CD4-positive, CD25-positive, alpha-beta regulatory T cell (primary cell): ENCODE results near the gene NBEA. TPM values are rescaled to one million over a fixed set of nuclear protein-coding genes. Genes with fewer than 3 reads are reported as not detected.

ENCODE experiments used
- ATAC-seq, 2 donors: fragments of 150-1000 bp; cut with Tn5 transposase; one replicate each; pipeline ENCODE4 v1.10.0; 2021; ENCODE audit warnings: low read depth in 2 of 2, moderate number of reproducible peaks in 2 of 2, moderate library complexity in 1 of 2
- DNase-seq, 3 donors: peaks; one replicate each; pipeline versions ENCODE4 v3.0.0 to v3.0.0-alpha.2; 2012 to 2022; ENCODE audit warnings: mixed read lengths in 1 of 3
- H3K27ac ChIP-seq: one replicate; pipeline ENCODE4 v1.7.0; 2013; ENCODE audit warnings: mild to moderate bottlenecking, low read length; ENCODE audit not compliant: insufficient read depth, poor library complexity, severe bottlenecking
- H3K27me3 ChIP-seq: one replicate; pipeline ENCODE4 v1.7.0; 2013; ENCODE audit warnings: low read length; ENCODE audit not compliant: control insufficient read depth, insufficient read depth
- H3K36me3 ChIP-seq: one replicate; pipeline ENCODE4 v1.7.0; 2013; ENCODE audit warnings: mild to moderate bottlenecking, low read length, moderate library complexity; ENCODE audit not compliant: control insufficient read depth, insufficient read depth
- H3K4me1 ChIP-seq: 2 replicates; pipeline ENCODE4 v1.7.0; 2013; ENCODE audit warnings: mild to moderate bottlenecking, low read length; ENCODE audit not compliant: insufficient read depth, control insufficient read depth, poor library complexity, severe bottlenecking
- H3K4me3 ChIP-seq: one replicate; pipeline ENCODE4 v1.7.0; 2013; ENCODE audit warnings: low read depth, mild to moderate bottlenecking, low read length, moderate library complexity
- H3K9me3 ChIP-seq, 2 experiments: 1 replicate in 1 of 2; 2 replicates in 1 of 2; pipeline ENCODE4 v1.7.0; 2013; ENCODE audit warnings: low read length in 2 of 2, mild to moderate bottlenecking in 1 of 2, moderate library complexity in 1 of 2; ENCODE audit not compliant: control insufficient read depth in 2 of 2
- H3K27ac Mint-ChIP-seq, 3 donors: one replicate each; pipeline ENCODE4 v1.8.0; 2020 to 2022; ENCODE audit warnings: mild to moderate bottlenecking in 3 of 3, mixed read lengths in 3 of 3, moderate library complexity in 2 of 3
- H3K27me3 Mint-ChIP-seq: one replicate; pipeline ENCODE4 v1.8.0; 2022; ENCODE audit warnings: mild to moderate bottlenecking, mixed read lengths
- H3K36me3 Mint-ChIP-seq: one replicate; pipeline ENCODE4 v1.8.0; 2020; ENCODE audit warnings: mixed read lengths
- H3K4me1 Mint-ChIP-seq, 4 donors: one replicate each; pipeline ENCODE4 v1.8.0; 2020 to 2022; ENCODE audit warnings: mixed read lengths in 4 of 4, mild to moderate bottlenecking in 1 of 4
- H3K4me3 Mint-ChIP-seq, 4 donors: one replicate each; pipeline ENCODE4 v1.8.0; 2020 to 2022; ENCODE audit warnings: mild to moderate bottlenecking in 4 of 4, mixed read lengths in 4 of 4, moderate library complexity in 3 of 4
- H3K9me3 Mint-ChIP-seq, 7 donors: one replicate each; pipeline ENCODE4 v1.8.0; 2020 to 2022; ENCODE audit warnings: mixed read lengths in 7 of 7, mild to moderate bottlenecking in 3 of 7, moderate library complexity in 2 of 7
- polyA plus RNA-seq, 4 donors: library from polyadenylated mRNA; unstranded; fragments of 300-500 nt; fragmentation: Illumina TruSeq; gene quantifications; one replicate each; pipeline ENCODE4 v1.2.3, GENCODE V29; 2021
- total RNA-seq: library from RNA; stranded (reverse); gene quantifications from one replicate; pipeline ENCODE4 v1.2.3, GENCODE V29; 2022

NBEA gene
- total and polyA plus RNA-seq, 5 donors from 2014 or later = 0.02 to 1.1 (median 0.30) TPM

DNA sequence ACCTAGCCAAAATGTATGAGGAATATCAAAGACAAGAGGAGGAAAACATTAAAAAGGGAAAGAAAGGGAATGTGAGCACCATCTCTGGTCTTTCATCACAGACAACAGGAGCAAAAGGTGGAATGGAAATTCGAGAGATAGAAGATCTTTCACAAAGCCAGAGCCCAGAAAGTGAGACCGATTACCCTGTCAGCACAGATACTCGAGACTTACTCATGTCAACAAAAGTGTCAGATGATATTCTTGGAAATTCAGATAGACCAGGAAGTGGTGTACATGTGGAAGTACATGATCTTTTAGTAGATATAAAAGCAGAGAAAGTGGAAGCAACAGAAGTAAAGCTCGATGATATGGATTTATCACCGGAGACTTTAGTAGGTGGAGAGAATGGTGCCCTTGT is 217.0 kb downstream of the NBEA start:
- no peaks in the 10 kb centered on the region for H3K9me3 Mint-ChIP-seq
- H3K4me3 Mint-ChIP-seq = no peak overlapping the region
- Histone ChIP-seq H3K27ac (no peak overlapping the region), H3K9me3 (no peaks in the 10 kb centered on the region), H3K36me3 (no peaks in the 10 kb centered on the region), H3K4me1 (no peaks in the 10 kb centered on the region), H3K4me3 (no peak overlapping the region), H3K27me3 (no peaks in the 10 kb centered on the region)
- H3K36me3 Mint-ChIP-seq = no peaks in the 10 kb centered on the region
- peaks cover 0 to 7% (median 4%) of the 10 kb centered on the region in 4 donors for H3K4me1 Mint-ChIP-seq
- no peak for ATAC-seq
- no peaks in the 10 kb centered on the region for H3K27me3 Mint-ChIP-seq
- no peak for DNase-seq
- H3K27ac Mint-ChIP-seq = peak overlapping the region in 1 of 3 donors; percentile 35

GRCh38 chr13:35160896-35161295 is 218.8 kb downstream of the NBEA start:
- Histone ChIP-seq H3K9me3 (no peaks in the 10 kb centered on the region), H3K27me3 (no peaks in the 10 kb centered on the region), H3K4me3 (no peak overlapping the region), H3K36me3 (no peaks in the 10 kb centered on the region), H3K27ac (no peak overlapping the region), H3K4me1 (no peaks in the 10 kb centered on the region)
- no peaks in the 10 kb centered on the region for H3K36me3 Mint-ChIP-seq
- H3K4me3 Mint-ChIP-seq = no peak overlapping the region
- no peaks in the 10 kb centered on the region for H3K27me3 Mint-ChIP-seq
- H3K4me1 Mint-ChIP-seq = peaks cover 0 to 7% (median 4%) of the 10 kb centered on the region in 4 donors
- H3K27ac Mint-ChIP-seq = no peak overlapping the region
- DNase-seq = no peak
- no peak for ATAC-seq
- no peaks in the 10 kb centered on the region for H3K9me3 Mint-ChIP-seq

GRCh38 chr13:35162420-35162819 is 220.3 kb downstream of the NBEA start:
- Mint-ChIP-seq H3K4me1 (peaks cover 0 to 7% (median 4%) of the 10 kb centered on the region in 4 donors), H3K36me3 (no peaks in the 10 kb centered on the region), H3K27ac (peak overlapping the region in 1 of 3 donors; percentile 66), H3K4me3 (peak overlapping the region in 1 of 4 donors; percentile 64), H3K9me3 (no peaks in the 10 kb centered on the region), H3K27me3 (no peaks in the 10 kb centered on the region)
- Histone ChIP-seq H3K27me3 (no peaks in the 10 kb centered on the region), H3K9me3 (no peaks in the 10 kb centered on the region), H3K4me3 (no peak overlapping the region), H3K4me1 (no peaks in the 10 kb centered on the region), H3K36me3 (no peaks in the 10 kb centered on the region), H3K27ac (no peak overlapping the region)
- peak in 1 of 3 donors; percentile 2 for DNase-seq
- no peak for ATAC-seq

DNA sequence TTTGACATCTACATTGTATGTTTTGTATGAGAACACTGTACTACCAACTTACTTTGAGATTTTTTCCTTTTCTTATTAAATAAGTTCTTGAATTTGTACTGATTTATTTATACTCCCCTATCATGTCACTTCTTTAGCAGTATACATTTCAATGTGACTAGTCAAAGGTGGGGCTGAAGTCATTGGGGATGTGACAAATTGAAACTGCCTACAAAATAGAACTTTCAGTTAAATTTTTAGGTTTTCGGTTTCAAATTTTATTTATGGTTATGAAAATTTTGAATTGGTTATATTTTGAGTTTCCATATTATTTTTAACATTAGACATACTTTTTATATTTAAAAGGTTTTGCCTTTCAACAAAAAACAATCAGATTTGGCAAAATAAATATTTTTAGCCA is 221.6 kb downstream of the NBEA start:
- Histone ChIP-seq H3K36me3 (no peaks in the 10 kb centered on the region), H3K27ac (no peak overlapping the region), H3K4me3 (no peak overlapping the region), H3K27me3 (no peaks in the 10 kb centered on the region), H3K9me3 (no peaks in the 10 kb centered on the region), H3K4me1 (no peaks in the 10 kb centered on the region)
- H3K4me1 Mint-ChIP-seq = peaks cover 0 to 7% (median 4%) of the 10 kb centered on the region in 4 donors
- H3K4me3 Mint-ChIP-seq = no peak overlapping the region
- no peak for ATAC-seq
- peak in 1 of 3 donors; percentile 2 for DNase-seq
- no peaks in the 10 kb centered on the region for H3K36me3 Mint-ChIP-seq
- H3K9me3 Mint-ChIP-seq = no peaks in the 10 kb centered on the region
- H3K27me3 Mint-ChIP-seq = no peaks in the 10 kb centered on the region
- no peak overlapping the region for H3K27ac Mint-ChIP-seq

- Mint-ChIP-seq H3K9me3 (no peaks in the 10 kb centered on the region), H3K27me3 (no peaks in the 10 kb centered on the region), H3K4me3 (no peak overlapping the region), H3K36me3 (no peaks in the 10 kb centered on the region), H3K27ac (no peak overlapping the region), H3K4me1 (peaks cover 0 to 7% (median 4%) of the 10 kb centered on the region in 4 donors)
- Histone ChIP-seq H3K27me3 (no peaks in the 10 kb centered on the region), H3K4me1 (no peaks in the 10 kb centered on the region), H3K9me3 (no peaks in the 10 kb centered on the region), H3K27ac (no peak overlapping the region), H3K4me3 (no peak overlapping the region), H3K36me3 (no peaks in the 10 kb centered on the region)
- ATAC-seq = no peak
- peak in 2 of 3 donors; percentile 19 to 39 for DNase-seq
These were observed 222.4 kb downstream of the NBEA start for GRCh38 chr13:35164324-35164932.

DNA sequence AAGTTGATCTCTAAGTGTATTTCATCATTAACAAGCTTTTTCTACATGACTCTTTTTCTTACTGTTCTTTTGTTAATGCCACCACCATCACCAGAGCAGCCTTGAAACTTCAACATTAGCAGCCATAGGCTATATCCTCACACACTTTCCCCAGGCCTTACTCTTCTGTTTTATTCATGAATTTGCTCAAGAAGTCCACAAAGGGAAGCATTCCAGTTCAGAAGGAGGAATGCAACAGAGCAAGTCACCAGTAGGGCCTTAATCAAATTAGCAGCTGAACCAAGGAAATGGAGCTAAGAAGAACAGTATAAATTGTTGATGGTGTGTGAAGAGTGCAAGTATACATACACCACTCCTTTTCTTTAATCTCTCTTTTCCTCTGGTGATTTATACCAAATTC is 223.1 kb downstream of the NBEA start:
- DNase-seq (no peak), ATAC-seq (no peak)
- H3K36me3 ChIP-seq = no peaks in the 10 kb centered on the region
- H3K4me3 ChIP-seq = no peak overlapping the region
- Mint-ChIP-seq H3K27me3 (no peaks in the 10 kb centered on the region), H3K4me1 (peaks cover 0 to 7% (median 4%) of the 10 kb centered on the region in 4 donors), H3K4me3 (no peak overlapping the region), H3K27ac (no peak overlapping the region), H3K36me3 (no peaks in the 10 kb centered on the region), H3K9me3 (no peaks in the 10 kb centered on the region)
- H3K27ac ChIP-seq = no peak overlapping the region
- H3K4me1 ChIP-seq = no peaks in the 10 kb centered on the region
- H3K9me3 ChIP-seq = no peaks in the 10 kb centered on the region
- no peaks in the 10 kb centered on the region for H3K27me3 ChIP-seq

DNA sequence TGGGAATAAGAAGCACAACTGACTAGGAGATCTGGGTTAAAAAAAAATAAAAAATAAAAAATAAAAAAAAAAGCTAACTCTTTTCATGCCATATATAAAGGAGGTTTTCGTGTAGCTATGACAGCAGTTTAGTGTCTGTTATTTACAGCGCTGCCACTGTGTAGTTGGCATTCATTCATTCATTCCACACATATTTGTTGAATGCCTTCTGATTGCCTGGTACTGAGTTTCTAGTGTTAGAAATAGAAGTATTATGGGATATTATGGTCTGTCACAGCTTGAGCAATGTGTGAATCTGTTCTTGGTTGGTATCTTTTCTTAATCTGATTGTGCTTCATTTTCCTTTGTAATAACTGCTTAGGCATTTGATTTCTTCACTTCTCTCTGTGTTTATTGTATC is 237.4 kb downstream of the NBEA start:
- Histone ChIP-seq H3K4me1 (no peaks in the 10 kb centered on the region), H3K9me3 (no peaks in the 10 kb centered on the region), H3K27ac (no peak overlapping the region), H3K27me3 (no peaks in the 10 kb centered on the region), H3K4me3 (no peak overlapping the region), H3K36me3 (no peaks in the 10 kb centered on the region)
- Mint-ChIP-seq H3K9me3 (peaks cover 0 to under 1% (median 0%) of the 10 kb centered on the region in 7 donors), H3K36me3 (no peaks in the 10 kb centered on the region), H3K4me3 (no peak overlapping the region), H3K4me1 (no peaks in the 10 kb centered on the region), H3K27me3 (no peaks in the 10 kb centered on the region), H3K27ac (no peak overlapping the region)
- DNase-seq (no peak), ATAC-seq (no peak)

- Mint-ChIP-seq H3K27ac (no peak overlapping the region), H3K4me1 (no peaks in the 10 kb centered on the region), H3K4me3 (no peak overlapping the region), H3K36me3 (no peaks in the 10 kb centered on the region), H3K27me3 (no peaks in the 10 kb centered on the region), H3K9me3 (peaks cover 0 to 2% (median 0%) of the 10 kb centered on the region in 7 donors)
- Histone ChIP-seq H3K36me3 (no peaks in the 10 kb centered on the region), H3K4me3 (no peak overlapping the region), H3K9me3 (no peaks in the 10 kb centered on the region), H3K27ac (no peak overlapping the region), H3K27me3 (no peaks in the 10 kb centered on the region), H3K4me1 (no peaks in the 10 kb centered on the region)
- ATAC-seq (no peak), DNase-seq (no peak)
These were observed 238.0 kb downstream of the NBEA start for GRCh38 chr13:35179920-35180663.
